Vagina (tissue), 2 donors: ENCODE results near the gene PLEKHD1. TPM values are rescaled to one million over a fixed set of nuclear protein-coding genes. Genes with fewer than 3 reads are reported as not detected.

Source experiments
- DNase-seq, 2 donors: peaks; one replicate each; pipeline ENCODE4 v3.0.0-alpha.2; 2017; ENCODE audit errors: extremely low spot score in 2 of 2
- H3K27ac ChIP-seq: fragments of 200-600 bp; sonication (generic); one replicate; pipeline ENCODE4 v1.5.1; 2019
- H3K27me3 ChIP-seq: fragments of 200-600 bp; sonication (generic); one replicate; pipeline ENCODE4 v1.5.1; 2019
- H3K36me3 ChIP-seq, 2 donors: fragments of 200-600 bp; sonication (generic); one replicate each; pipeline ENCODE4 v1.5.1; 2017 to 2019
- H3K4me1 ChIP-seq: fragments of 200-600 bp; sonication (generic); one replicate; pipeline ENCODE4 v1.5.1; 2019
- H3K4me3 ChIP-seq, 2 donors: fragments of 200-600 bp; sonication (generic); 1 replicate in 1 of 2; 2 replicates in 1 of 2; pipeline ENCODE4 v1.5.1; 2016 to 2019
- H3K9me3 ChIP-seq: fragments of 200-600 bp; sonication (generic); one replicate; pipeline ENCODE4 v1.5.1; 2019
- POLR2A ChIP-seq, 2 donors: fragments of 450-650 bp; IDR thresholded peaks; one replicate each; pipeline ENCODE4 v1.6.1; 2017; ENCODE audit warnings: antibody characterized with exemption in 2 of 2, mild to moderate bottlenecking in 2 of 2, moderate library complexity in 2 of 2
- POLR2AphosphoS5 ChIP-seq, 2 donors: sonication (generic); formaldehyde crosslinking; IDR thresholded peaks; one replicate each; pipeline ENCODE4 v1.9.0; 2017; ENCODE audit warnings: antibody characterized with exemption in 2 of 2, mild to moderate bottlenecking in 2 of 2, low read depth in 1 of 2; ENCODE audit not compliant: insufficient read depth in 1 of 2
- intact Hi-C: fragments of 100-400 bp; cut with DNase I; formaldehyde crosslinking; loops from one replicate; pipeline ENCODE4 v1.15.1; 2023
- total RNA-seq: library from RNA; depleted of rRNA; stranded (reverse); fragments of >200 nt; gene quantifications from one replicate; pipeline ENCODE4 v1.2.3, GENCODE V29; 2016
- TF ChIP-seq, protein P1 (sequence below), 3 experiments: fragments of 450-650 bp in 2 of 3; fragments of 200-600 bp in 1 of 3; sonication (generic) in 1 of 3; IDR thresholded peaks; one replicate each; pipeline ENCODE4 v1.5.1; 2017 to 2019; ENCODE audit warnings: antibody characterized with exemption in 3 of 3, mild to moderate bottlenecking in 2 of 3, moderate library complexity in 2 of 3

PLEKHD1 gene
- total RNA-seq, 1 donor from 2014 or later = not detected

DNA sequence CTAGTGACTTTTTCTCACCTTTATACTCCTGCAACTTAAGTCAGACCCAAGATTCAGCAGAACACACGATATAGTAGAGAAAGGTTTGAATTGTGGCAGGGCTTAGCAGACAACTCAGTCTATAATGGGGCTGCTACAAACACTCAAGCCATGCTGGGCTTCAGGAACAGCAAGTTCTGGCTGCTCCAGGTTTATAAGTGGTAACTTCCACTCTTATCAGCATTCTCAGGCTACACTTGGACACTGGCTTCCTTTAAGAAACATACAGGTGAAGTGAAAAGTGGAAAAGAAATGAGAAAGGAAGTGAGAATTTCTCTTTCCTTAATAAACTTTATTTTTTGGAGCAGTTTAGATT, 21.7 kb downstream of the PLEKHD1 start:
- Histone ChIP-seq H3K9me3 (no peaks in the 10 kb centered on the region), H3K36me3 (no peaks in the 10 kb centered on the region), H3K27me3 (no peaks in the 10 kb centered on the region), H3K4me3 (no peak overlapping the region), H3K27ac (no peak overlapping the region), H3K4me1 (peaks cover 5% of the 10 kb centered on the region)
- intact Hi-C loops = no loop called here
- TF ChIP-seq, protein P1, sequence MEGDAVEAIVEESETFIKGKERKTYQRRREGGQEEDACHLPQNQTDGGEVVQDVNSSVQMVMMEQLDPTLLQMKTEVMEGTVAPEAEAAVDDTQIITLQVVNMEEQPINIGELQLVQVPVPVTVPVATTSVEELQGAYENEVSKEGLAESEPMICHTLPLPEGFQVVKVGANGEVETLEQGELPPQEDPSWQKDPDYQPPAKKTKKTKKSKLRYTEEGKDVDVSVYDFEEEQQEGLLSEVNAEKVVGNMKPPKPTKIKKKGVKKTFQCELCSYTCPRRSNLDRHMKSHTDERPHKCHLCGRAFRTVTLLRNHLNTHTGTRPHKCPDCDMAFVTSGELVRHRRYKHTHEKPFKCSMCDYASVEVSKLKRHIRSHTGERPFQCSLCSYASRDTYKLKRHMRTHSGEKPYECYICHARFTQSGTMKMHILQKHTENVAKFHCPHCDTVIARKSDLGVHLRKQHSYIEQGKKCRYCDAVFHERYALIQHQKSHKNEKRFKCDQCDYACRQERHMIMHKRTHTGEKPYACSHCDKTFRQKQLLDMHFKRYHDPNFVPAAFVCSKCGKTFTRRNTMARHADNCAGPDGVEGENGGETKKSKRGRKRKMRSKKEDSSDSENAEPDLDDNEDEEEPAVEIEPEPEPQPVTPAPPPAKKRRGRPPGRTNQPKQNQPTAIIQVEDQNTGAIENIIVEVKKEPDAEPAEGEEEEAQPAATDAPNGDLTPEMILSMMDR (IDR thresholded peaks at IDR 0.05) = no peak
- DNase-seq = no peak

DNA sequence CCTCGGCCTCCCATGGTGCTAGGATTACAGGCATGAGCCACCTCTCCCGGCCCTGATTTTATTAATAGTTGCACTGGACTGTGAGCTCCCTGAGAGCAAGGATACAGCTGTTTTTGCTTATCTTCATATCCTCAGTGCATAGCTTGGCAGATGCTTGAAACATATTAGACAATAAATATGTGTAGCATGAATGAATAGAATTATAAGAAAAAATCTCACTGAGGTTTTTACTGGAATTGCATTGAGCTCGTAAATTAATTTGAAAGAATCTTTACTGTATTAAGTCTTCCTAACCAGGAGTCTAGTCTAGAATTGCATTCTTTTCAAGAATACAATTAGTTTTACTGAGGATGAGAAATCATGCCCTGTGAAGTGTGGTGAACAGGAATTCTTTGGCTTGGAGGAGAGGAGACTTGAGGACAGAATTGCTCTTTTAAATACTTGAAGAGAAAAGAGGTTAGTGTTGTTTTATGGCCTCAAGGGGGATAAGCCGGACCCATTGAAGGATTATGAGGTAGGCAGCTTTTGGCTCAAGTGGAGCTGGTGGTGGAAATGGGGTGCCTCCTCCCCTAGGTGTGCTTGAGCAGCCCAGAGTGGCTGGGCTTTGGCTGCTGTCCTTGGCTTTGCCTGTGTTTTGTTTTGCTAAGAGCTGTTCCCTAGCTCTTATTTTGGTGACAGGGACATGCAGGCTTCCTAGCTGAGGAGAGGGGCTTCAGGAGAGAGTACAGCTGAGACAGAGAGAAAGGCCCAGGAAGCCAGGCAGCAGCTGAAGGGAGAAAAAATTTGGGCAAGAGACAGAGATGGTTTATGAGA, 34.0 kb downstream of the PLEKHD1 start:
- Histone ChIP-seq H3K4me1 (peaks cover 15% of the 10 kb centered on the region), H3K4me3 (no peak overlapping the region), H3K27me3 (no peaks in the 10 kb centered on the region), H3K9me3 (no peaks in the 10 kb centered on the region), H3K27ac (peak overlapping the region; percentile 51), H3K36me3 (no peaks in the 10 kb centered on the region)
- intact Hi-C loops = no loop called here
- no peak for DNase-seq
- TF ChIP-seq POLR2A (IDR thresholded peaks at IDR 0.05) (no peak), POLR2AphosphoS5 (IDR thresholded peaks at IDR 0.05; ENCODE audit: insufficient read depth in 1 of 2, low read depth in 1 of 2) (no peak)
- TF ChIP-seq, protein P1 (IDR thresholded peaks at IDR 0.05) = no peak

DNA sequence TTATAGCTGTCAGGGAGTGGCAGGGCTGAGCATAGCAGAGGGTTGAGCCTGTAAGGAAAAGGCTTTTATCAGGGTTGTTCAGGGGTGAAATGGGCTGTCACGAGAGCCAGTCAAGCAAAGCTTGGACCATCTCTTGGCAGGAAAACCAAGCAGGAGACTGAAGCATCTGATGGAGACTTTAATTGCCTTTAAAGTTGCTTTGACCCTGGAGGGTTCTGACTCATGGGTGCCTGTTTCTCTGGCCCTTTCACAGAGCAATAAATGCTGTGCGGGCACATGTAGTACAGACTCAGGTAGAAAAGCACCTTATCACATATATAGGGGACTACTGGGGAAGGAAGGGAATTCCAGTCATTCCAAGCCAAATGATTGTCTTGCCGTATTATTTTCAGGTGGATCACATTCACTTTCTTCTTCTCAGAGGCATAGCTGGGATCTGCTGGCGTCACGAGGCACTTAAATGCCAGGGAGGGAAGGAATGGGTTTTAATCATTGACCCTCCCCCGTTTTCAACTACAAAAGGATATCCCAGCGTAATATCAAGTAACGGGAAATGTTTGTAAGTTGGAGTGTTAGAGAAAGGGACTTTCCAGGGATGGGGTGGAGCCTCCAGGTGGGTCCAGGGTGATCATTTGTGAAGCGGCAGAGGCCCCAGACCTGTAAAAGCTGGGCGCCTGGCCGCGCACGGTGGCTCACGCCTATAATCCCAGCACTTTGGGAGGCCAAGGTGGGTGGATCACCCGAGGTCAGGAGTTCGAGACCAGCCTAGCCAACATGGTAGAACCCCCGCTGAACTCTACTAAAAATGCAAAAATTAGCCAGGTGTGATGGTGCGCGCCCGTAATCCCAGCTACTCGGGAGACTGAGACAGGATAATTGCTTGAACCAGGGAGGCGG, 34.9 kb downstream of the PLEKHD1 start:
- TF ChIP-seq, protein P1 (IDR thresholded peaks at IDR 0.05) = no peak
- TF ChIP-seq POLR2AphosphoS5 (IDR thresholded peaks at IDR 0.05; ENCODE audit: insufficient read depth in 1 of 2, low read depth in 1 of 2) = peak in 1 of 2 donors; percentile 41
- TF ChIP-seq POLR2A (IDR thresholded peaks at IDR 0.05) = no peak
- Histone ChIP-seq H3K4me3 (no peak overlapping the region), H3K27me3 (no peaks in the 10 kb centered on the region), H3K4me1 (peaks cover 15% of the 10 kb centered on the region), H3K36me3 (no peaks in the 10 kb centered on the region), H3K27ac (peak overlapping the region; percentile 27), H3K9me3 (no peaks in the 10 kb centered on the region)
- intact Hi-C loops = no loop called here
- DNase-seq = no peak

DNA sequence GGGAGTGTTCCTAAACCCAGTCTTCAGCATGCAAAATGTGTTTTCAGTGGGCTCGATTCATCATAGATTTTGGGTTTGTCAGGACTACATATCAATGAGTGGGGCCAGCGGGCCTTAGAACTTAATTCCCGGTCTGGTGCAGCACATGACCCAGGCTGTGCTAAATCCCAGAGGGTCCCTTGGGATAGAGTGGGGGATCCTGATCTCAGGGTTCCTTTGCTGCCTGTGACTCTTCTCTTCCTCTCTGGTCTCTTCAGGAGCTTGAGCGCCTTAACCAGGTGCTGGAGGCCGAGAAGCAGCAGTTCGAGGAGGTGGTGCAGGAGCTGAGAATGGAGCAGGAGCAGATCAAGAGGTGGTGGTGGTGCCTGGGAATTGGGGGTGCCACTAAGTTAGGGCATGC, 37.5 kb downstream of the PLEKHD1 start:
- no peaks in the 10 kb centered on the region for H3K36me3 ChIP-seq
- no peaks in the 10 kb centered on the region for H3K9me3 ChIP-seq
- peaks cover 15% of the 10 kb centered on the region for H3K4me1 ChIP-seq
- H3K27ac ChIP-seq = no peak overlapping the region
- TF ChIP-seq, protein P1 (IDR thresholded peaks at IDR 0.05) = no peak
- no peak for TF ChIP-seq POLR2AphosphoS5 (IDR thresholded peaks at IDR 0.05; ENCODE audit: insufficient read depth in 1 of 2, low read depth in 1 of 2)
- TF ChIP-seq POLR2A (IDR thresholded peaks at IDR 0.05) = no peak
- H3K4me3 ChIP-seq = no peak overlapping the region
- H3K27me3 ChIP-seq = no peaks in the 10 kb centered on the region
- no peak for DNase-seq
- intact Hi-C loops = no loop called here

DNA sequence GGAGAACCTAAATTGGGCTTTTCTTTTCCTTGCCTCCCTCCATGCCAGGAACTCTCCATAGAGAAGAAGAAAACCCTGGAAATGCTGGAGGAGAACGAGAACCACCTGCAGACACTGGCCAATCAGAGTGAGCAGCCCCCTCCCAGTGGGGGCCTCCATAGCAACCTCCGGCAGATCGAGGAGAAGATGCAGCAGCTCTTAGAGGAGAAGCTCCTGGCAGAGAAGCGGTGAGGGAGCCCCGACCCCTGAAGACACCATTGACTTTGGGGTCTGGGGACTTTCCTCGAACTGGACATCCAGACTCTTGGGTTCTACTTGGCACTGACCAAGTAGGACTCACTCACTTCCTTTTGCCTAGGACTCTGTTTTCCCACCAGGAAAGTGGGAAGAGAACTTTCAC, 41.4 kb downstream of the PLEKHD1 start:
- no peak for DNase-seq
- intact Hi-C loops = no loop called here

More for the DNA sequence above, 41.4 kb downstream of the PLEKHD1 start:
- Histone ChIP-seq H3K9me3 (no peaks in the 10 kb centered on the region), H3K27me3 (no peaks in the 10 kb centered on the region), H3K4me3 (no peak overlapping the region), H3K36me3 (no peaks in the 10 kb centered on the region), H3K27ac (no peak overlapping the region), H3K4me1 (no peaks in the 10 kb centered on the region)
- no peak for TF ChIP-seq POLR2A (IDR thresholded peaks at IDR 0.05)
- TF ChIP-seq POLR2AphosphoS5 (IDR thresholded peaks at IDR 0.05; ENCODE audit: insufficient read depth in 1 of 2, low read depth in 1 of 2) = no peak
- TF ChIP-seq, protein P1 (IDR thresholded peaks at IDR 0.05) = no peak
